ENCODE results near the gene CD63. TPM values are rescaled to one million over a fixed set of nuclear protein-coding genes. Genes with fewer than 3 reads are reported as not detected.

Gene CD63
- total and polyA plus RNA-seq, 9 of the 15 experiments (the other 6 are each of a cell fraction or from before 2014, with no cell fraction given), result 313 to 735 (median 433) TPM

DNA sequence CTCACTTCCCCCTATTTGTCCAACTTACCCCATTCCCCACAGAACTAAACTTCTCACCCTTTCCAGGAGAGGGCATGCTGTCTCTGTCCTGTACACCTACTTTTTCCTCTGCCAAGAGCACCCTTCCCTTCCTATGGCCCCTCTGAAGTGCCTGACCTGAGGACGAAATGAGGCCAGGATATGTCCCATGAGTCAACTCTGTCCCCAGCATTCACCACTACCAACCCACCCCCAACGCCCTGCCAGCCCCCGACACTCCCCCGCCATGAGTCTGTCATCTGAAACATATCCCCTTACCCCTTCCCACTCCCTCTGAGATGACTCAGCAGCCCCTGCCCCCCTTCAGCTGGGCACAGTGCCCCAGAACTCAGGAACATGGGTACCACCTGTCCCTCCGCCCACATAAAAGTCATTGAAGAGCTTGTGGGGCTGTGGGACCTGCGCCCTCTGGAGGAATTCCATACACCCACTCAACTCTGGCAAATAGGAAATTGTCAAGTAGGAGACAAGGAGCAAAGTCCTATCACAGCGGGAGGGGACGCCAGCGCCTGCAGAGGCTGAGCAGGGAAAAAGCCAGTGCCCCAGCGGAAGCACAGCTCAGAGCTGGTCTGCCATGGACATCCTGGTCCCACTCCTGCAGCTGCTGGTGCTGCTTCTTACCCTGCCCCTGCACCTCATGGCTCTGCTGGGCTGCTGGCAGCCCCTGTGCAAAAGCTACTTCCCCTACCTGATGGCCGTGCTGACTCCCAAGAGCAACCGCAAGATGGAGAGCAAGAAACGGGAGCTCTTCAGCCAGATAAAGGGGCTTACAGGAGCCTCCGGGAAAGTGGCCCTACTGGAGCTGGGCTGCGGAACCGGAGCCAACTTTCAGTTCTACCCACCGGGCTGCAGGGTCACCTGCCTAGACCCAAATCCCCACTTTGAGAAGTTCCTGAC lies 47.4 kb downstream of the CD63 start (continued):
- TF ChIP-seq, protein P1, sequence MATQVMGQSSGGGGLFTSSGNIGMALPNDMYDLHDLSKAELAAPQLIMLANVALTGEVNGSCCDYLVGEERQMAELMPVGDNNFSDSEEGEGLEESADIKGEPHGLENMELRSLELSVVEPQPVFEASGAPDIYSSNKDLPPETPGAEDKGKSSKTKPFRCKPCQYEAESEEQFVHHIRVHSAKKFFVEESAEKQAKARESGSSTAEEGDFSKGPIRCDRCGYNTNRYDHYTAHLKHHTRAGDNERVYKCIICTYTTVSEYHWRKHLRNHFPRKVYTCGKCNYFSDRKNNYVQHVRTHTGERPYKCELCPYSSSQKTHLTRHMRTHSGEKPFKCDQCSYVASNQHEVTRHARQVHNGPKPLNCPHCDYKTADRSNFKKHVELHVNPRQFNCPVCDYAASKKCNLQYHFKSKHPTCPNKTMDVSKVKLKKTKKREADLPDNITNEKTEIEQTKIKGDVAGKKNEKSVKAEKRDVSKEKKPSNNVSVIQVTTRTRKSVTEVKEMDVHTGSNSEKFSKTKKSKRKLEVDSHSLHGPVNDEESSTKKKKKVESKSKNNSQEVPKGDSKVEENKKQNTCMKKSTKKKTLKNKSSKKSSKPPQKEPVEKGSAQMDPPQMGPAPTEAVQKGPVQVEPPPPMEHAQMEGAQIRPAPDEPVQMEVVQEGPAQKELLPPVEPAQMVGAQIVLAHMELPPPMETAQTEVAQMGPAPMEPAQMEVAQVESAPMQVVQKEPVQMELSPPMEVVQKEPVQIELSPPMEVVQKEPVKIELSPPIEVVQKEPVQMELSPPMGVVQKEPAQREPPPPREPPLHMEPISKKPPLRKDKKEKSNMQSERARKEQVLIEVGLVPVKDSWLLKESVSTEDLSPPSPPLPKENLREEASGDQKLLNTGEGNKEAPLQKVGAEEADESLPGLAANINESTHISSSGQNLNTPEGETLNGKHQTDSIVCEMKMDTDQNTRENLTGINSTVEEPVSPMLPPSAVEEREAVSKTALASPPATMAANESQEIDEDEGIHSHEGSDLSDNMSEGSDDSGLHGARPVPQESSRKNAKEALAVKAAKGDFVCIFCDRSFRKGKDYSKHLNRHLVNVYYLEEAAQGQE (IDR thresholded peaks at IDR 0.05; ENCODE audit: borderline replicate concordance), result peak; percentile 16; the same call in 1 of the 2 replicates
- TF ChIP-seq, protein P1 (CRISPR knock-in tag; IDR thresholded peaks at IDR 0.05; ENCODE audit: low read depth), result no peak
- TF ChIP-seq ATF7 (IDR thresholded peaks at IDR 0.05), result peak; percentile 80
- TF ChIP-seq PTBP1 (IDR thresholded peaks at IDR 0.05; ENCODE audit: low read depth, low read length), result no peak
- 0 out of 2 replicates have a peak, but pooled peaks have one; percentile 12 for TF ChIP-seq L3MBTL2 (IDR thresholded peaks at IDR 0.05)
- 0 out of 2 replicates have a peak, but pooled peaks have one; percentile 15 for TF ChIP-seq SREBF1 (IDR thresholded peaks at IDR 0.05; ENCODE audit: borderline replicate concordance, low read depth, low read length)
- no peak for TF ChIP-seq SNIP1 (IDR thresholded peaks at IDR 0.05; ENCODE audit: low read depth)
- TF ChIP-seq ZBTB7A (IDR thresholded peaks at IDR 0.05; ENCODE audit: borderline replicate concordance, control insufficient read depth, low read depth, low read length), result 0 out of 2 replicates have a peak, but pooled peaks have one; percentile 14
- TF ChIP-seq NRF1 (conservative IDR thresholded peaks at IDR 0.05 in 1 of 2, IDR thresholded peaks at IDR 0.05 in 1 of 2), result peak; percentile 29 to 44; a peak in 2 of 4 replicates
- TF ChIP-seq CEBPB (tag; IDR thresholded peaks at IDR 0.05), result no peak
- TF ChIP-seq PML (IDR thresholded peaks at IDR 0.05; ENCODE audit: low read length), result no peak

Data from K562 (cell line).